Panc1 (cell line): Measurements from ENCODE around the gene MST1. TPM values are rescaled to one million over a fixed set of nuclear protein-coding genes. Genes with fewer than 3 reads are reported as not detected.

Experiments
- ATAC-seq: fragments of 200-7000 bp; cut with Tn5 transposase; 2 replicates; pipeline ENCODE4 v1.9.1; 2020; ENCODE audit warnings: mild to moderate bottlenecking, moderate library complexity
- BruUV-seq: library from RNA; stranded (reverse); fragments of 400-500 nt; replicated peaks from 2 replicates; lab custom pipeline; 2021; lab: Mats Ljungman, UMichigan
- CTCF ChIA-PET: fragments of 300-600 bp; sonication (Branson Sonifier 250); formaldehyde crosslinking; loops from one replicate; lab custom pipeline; 2022; ENCODE audit warnings: antibody characterized with exemption; lab: Charles Lee
- POLR2A ChIA-PET: fragments of 300-600 bp; sonication (Branson Sonifier 250); formaldehyde crosslinking; loops from one replicate; lab custom pipeline; 2022; ENCODE audit warnings: antibody characterized with exemption; lab: Charles Lee
- DNase-seq: peaks from one replicate; pipeline ENCODE4 v3.0.0-alpha.2; 2010; ENCODE audit warnings: low read depth, low spot score
- H3K27ac ChIP-seq: 2 replicates; pipeline ENCODE4 v1.5.1; 2011; ENCODE audit warnings: mild to moderate bottlenecking, low read length, inconsistent platforms
- H3K27me3 ChIP-seq: fragments of 200-500 bp; sonication (Bioruptor generic); 2 replicates; pipeline ENCODE4 v1.6.0; 2014; ENCODE audit warnings: low read length, inconsistent platforms; ENCODE audit not compliant: control insufficient read depth, insufficient read depth
- H3K36me3 ChIP-seq: fragments of 200-500 bp; sonication (Bioruptor generic); 2 replicates; pipeline ENCODE4 v1.5.1; 2014; ENCODE audit warnings: inconsistent platforms, mild to moderate bottlenecking, low read length, moderate library complexity; ENCODE audit not compliant: control insufficient read depth, insufficient read depth
- H3K4me1 ChIP-seq: 2 replicates; pipeline ENCODE4 v1.5.1; 2011; ENCODE audit warnings: inconsistent platforms, mild to moderate bottlenecking, low read length, moderate library complexity; ENCODE audit not compliant: control insufficient read depth, insufficient read depth
- H3K4me3 ChIP-seq, 2 experiments: 2 replicates each; pipeline ENCODE4 v1.5.1; 2011 to 2012; ENCODE audit warnings: low read depth in 2 of 2, low read length in 2 of 2, mild to moderate bottlenecking in 2 of 2, inconsistent platforms in 1 of 2, moderate library complexity in 1 of 2
- H3K9me3 ChIP-seq: fragments of 200-500 bp; sonication (Bioruptor generic); 2 replicates; pipeline ENCODE4 v1.5.1; 2014; ENCODE audit warnings: low read depth, mild to moderate bottlenecking, inconsistent platforms, low read length, moderate library complexity; ENCODE audit not compliant: control insufficient read depth, insufficient read depth
- CTCF ChIP-seq: fragments of 450-650 bp; IDR thresholded peaks from 2 replicates; pipeline ENCODE4 v1.5.1; 2017; ENCODE audit warnings: mild to moderate bottlenecking
- POLR2AphosphoS5 ChIP-seq: IDR thresholded peaks from 2 replicates; pipeline ENCODE4 v1.6.1; 2012; ENCODE audit warnings: mild to moderate bottlenecking, low read depth, low read length, moderate library complexity
- REST ChIP-seq, 2 experiments: IDR thresholded peaks; 2 replicates each; pipeline ENCODE4 v1.6.1; 2011 to 2012; ENCODE audit warnings: low read depth in 2 of 2, control low read depth in 1 of 2, low read length in 1 of 2, mild to moderate bottlenecking in 1 of 2, moderate library complexity in 1 of 2; ENCODE audit not compliant: insufficient read depth in 1 of 2
- SIN3A ChIP-seq: IDR thresholded peaks from 2 replicates; pipeline ENCODE4 v1.6.1; 2012; ENCODE audit warnings: low read depth, mild to moderate bottlenecking, low read length, moderate library complexity, borderline replicate concordance; ENCODE audit not compliant: insufficient read depth
- TCF7L2 ChIP-seq: IDR thresholded peaks from 2 replicates; pipeline ENCODE4 v1.6.1; 2011; ENCODE audit warnings: mild to moderate bottlenecking, low read depth, low read length, inconsistent platforms
- in situ Hi-C: cut with HindIII; loops from 2 replicates; pipeline ENCODE4 v1.10.0; 2016; ENCODE audit warnings: low sequenced_read_pairs, low pct_unique_long_range_greater_than_20kb
- intact Hi-C: fragments of 100-400 bp; cut with micrococcal nuclease; formaldehyde crosslinking; loops from one replicate; pipeline ENCODE4 v1.10.0; 2022; ENCODE audit not compliant: unreplicated experiment
- total RNA-seq: library from RNA; stranded (reverse); gene quantifications from one replicate; pipeline ENCODE4 v1.2.1, GENCODE V29; 2021; ENCODE audit not compliant: unreplicated experiment

The MST1 gene
- total RNA-seq, 1 experiment from 2014 or later = 14.0 TPM

GRCh38 chr3:49644684-49645083 is 44.6 kb downstream of the MST1 start:
- Histone ChIP-seq H3K27ac (no peak overlapping the region), H3K36me3 (no peaks in the 10 kb centered on the region), H3K9me3 (no peaks in the 10 kb centered on the region), H3K4me1 (no peaks in the 10 kb centered on the region), H3K4me3 (no peak overlapping the region), H3K27me3 (no peaks in the 10 kb centered on the region)
- CTCF ChIA-PET = no interaction called here
- ATAC-seq = no peak
- in situ Hi-C loops = no loop called here
- POLR2A ChIA-PET = no interaction called here
- BruUV-seq = no TSS peak
- intact Hi-C loops = no loop called here
- TF ChIP-seq POLR2AphosphoS5 = no peak
- TF ChIP-seq CTCF = no peak
- no peak for TF ChIP-seq SIN3A
- no peak for TF ChIP-seq TCF7L2
- TF ChIP-seq REST (IDR thresholded peaks at IDR 0.05; ENCODE audit: insufficient read depth in 1 of 2, low read depth in 2 of 2, low read length in 1 of 2) = no peak
- no peak for DNase-seq

- ATAC-seq (no peak), DNase-seq (no peak)
- Histone ChIP-seq H3K4me3 (no peak overlapping the region), H3K9me3 (no peaks in the 10 kb centered on the region), H3K27me3 (no peaks in the 10 kb centered on the region), H3K4me1 (no peaks in the 10 kb centered on the region), H3K27ac (no peak overlapping the region), H3K36me3 (no peaks in the 10 kb centered on the region)
- intact Hi-C loops = no loop called here
- in situ Hi-C loops = no loop called here
- BruUV-seq = no TSS peak
- no peak for TF ChIP-seq SIN3A
- no peak for TF ChIP-seq POLR2AphosphoS5
- TF ChIP-seq CTCF = no peak
- TF ChIP-seq REST (IDR thresholded peaks at IDR 0.05; ENCODE audit: insufficient read depth in 1 of 2, low read depth in 2 of 2, low read length in 1 of 2) = no peak
- no peak for TF ChIP-seq TCF7L2
- POLR2A ChIA-PET = no interaction called here
- CTCF ChIA-PET = no interaction called here
Measured at GRCh38 chr3:49642708-49643145, 46.5 kb downstream of the MST1 start.
